HFFc6 (cell line): ENCODE results near the gene UPB1. TPM values are rescaled to one million over a fixed set of nuclear protein-coding genes. Genes with fewer than 3 reads are reported as not detected.

ENCODE experiments used
- DNase-seq: peaks from one replicate; pipeline ENCODE4 v3.0.0-alpha.2; 2018
- H3K27ac Mint-ChIP-seq: 2 replicates; pipeline ENCODE4 v1.8.0; 2020; ENCODE audit warnings: mild to moderate bottlenecking, mixed read lengths
- H3K27me3 Mint-ChIP-seq: 2 replicates; pipeline ENCODE4 v1.8.0; 2021; ENCODE audit warnings: mild to moderate bottlenecking, moderate library complexity, mixed read lengths; ENCODE audit not compliant: insufficient read depth
- H3K36me3 Mint-ChIP-seq: 2 replicates; pipeline ENCODE4 v1.8.0; 2021; ENCODE audit warnings: low read depth, mixed read lengths
- H3K4me1 Mint-ChIP-seq: 2 replicates; pipeline ENCODE4 v1.8.0; 2020; ENCODE audit warnings: low read depth, mixed read lengths
- H3K4me3 Mint-ChIP-seq: 2 replicates; pipeline ENCODE4 v1.8.0; 2020; ENCODE audit warnings: mild to moderate bottlenecking, moderate library complexity, mixed read lengths
- H3K9me3 Mint-ChIP-seq: 2 replicates; pipeline ENCODE4 v1.8.0; 2020; ENCODE audit warnings: mild to moderate bottlenecking, mixed read lengths
- total RNA-seq, 6 experiments: library from RNA; stranded (reverse); fragmentation: NEBNext Ultra II Directional; extraction: Animal tissue kit (Norgen Biotek cat#: 25700); gene quantifications; 2 replicates in 1 of 6; 3 replicates in 5 of 6; pipeline ENCODE4 v1.2.3, GENCODE V29; 2021
- TF ChIP-seq, protein P1 (sequence below): fragments of 200-600 bp; sonication (generic); IDR thresholded peaks from 2 replicates; pipeline ENCODE4 v1.5.0; 2021; ENCODE audit warnings: antibody characterized with exemption, mild to moderate bottlenecking

UPB1 gene
- total RNA-seq, 6 experiments from 2014 or later, result 0.07 to 0.14 (median 0.12) TPM; not detected in 2

DNA sequence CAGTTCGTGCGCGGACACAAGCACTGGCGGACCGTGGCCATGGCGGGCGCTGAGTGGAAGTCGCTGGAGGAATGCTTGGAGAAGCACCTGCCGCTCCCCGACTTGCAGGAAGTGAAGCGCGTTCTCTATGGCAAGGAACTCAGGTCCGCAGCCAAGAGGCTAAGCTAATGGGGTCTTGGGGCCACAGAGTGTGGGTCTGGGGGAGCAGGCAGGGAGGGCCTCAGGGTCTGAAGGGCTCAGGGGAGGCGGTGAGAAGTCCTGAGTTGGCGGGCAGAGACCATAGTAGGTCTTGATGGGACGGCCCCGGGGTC is 188 bp downstream of the UPB1 start:
- H3K36me3 Mint-ChIP-seq, result no peaks in the 10 kb centered on the region; the same call in 1 of the 2 replicates
- DNase-seq, result no peak
- no peak overlapping the region for H3K4me3 Mint-ChIP-seq
- no peak overlapping the region for H3K27ac Mint-ChIP-seq
- no peaks in the 10 kb centered on the region for H3K4me1 Mint-ChIP-seq
- peaks cover 7% of the 10 kb centered on the region for H3K27me3 Mint-ChIP-seq
- TF ChIP-seq, protein P1, sequence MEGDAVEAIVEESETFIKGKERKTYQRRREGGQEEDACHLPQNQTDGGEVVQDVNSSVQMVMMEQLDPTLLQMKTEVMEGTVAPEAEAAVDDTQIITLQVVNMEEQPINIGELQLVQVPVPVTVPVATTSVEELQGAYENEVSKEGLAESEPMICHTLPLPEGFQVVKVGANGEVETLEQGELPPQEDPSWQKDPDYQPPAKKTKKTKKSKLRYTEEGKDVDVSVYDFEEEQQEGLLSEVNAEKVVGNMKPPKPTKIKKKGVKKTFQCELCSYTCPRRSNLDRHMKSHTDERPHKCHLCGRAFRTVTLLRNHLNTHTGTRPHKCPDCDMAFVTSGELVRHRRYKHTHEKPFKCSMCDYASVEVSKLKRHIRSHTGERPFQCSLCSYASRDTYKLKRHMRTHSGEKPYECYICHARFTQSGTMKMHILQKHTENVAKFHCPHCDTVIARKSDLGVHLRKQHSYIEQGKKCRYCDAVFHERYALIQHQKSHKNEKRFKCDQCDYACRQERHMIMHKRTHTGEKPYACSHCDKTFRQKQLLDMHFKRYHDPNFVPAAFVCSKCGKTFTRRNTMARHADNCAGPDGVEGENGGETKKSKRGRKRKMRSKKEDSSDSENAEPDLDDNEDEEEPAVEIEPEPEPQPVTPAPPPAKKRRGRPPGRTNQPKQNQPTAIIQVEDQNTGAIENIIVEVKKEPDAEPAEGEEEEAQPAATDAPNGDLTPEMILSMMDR, result no peak
- no peaks in the 10 kb centered on the region for H3K9me3 Mint-ChIP-seq

DNA sequence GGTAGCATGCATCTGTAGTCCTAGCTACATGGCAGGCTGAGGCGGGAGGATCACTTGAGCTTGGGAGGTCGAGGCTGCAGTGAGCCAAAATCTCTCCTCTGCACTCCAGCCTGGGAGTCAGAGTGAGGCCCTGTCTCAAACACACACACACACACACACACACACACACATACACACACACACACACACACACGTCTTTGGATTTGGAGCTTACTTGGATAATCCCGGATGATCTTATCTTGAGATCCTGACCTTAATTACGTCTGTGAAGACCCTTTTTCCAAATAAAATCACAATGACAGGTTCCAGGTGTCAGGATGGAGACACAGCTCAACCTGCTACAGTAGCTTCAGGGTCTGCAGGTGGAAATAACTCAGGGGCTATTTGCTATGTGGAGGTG is 1.1 kb downstream of the UPB1 start:
- no peak for DNase-seq
- H3K4me3 Mint-ChIP-seq, result no peak overlapping the region
- TF ChIP-seq, protein P1, result no peak
- H3K27me3 Mint-ChIP-seq, result peaks cover 7% of the 10 kb centered on the region
- H3K4me1 Mint-ChIP-seq, result no peaks in the 10 kb centered on the region
- no peak overlapping the region for H3K27ac Mint-ChIP-seq
- H3K36me3 Mint-ChIP-seq, result no peaks in the 10 kb centered on the region; the same call in 1 of the 2 replicates
- H3K9me3 Mint-ChIP-seq, result no peaks in the 10 kb centered on the region

DNA sequence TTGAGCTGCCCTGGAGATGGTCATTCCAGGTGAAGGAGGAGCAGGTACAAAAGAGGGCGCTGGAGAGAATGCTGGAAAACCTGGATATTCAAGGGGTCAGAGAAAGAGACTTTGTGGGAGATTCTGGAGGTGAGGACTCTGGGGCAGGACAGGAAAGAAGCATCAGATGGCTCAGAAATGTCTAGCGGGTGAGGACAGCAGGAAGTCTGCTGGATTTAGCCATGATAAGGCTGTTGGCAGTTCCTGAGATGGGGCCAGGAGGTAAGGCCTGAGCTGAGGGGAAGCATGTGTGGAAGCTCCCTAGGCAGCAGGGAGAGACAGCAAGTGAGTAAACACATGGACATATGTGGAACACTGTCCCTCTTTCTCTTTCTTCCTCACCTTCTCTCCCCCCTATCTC is 1.5 kb downstream of the UPB1 start:
- no peaks in the 10 kb centered on the region for H3K4me1 Mint-ChIP-seq
- DNase-seq, result no peak
- peaks cover 6% of the 10 kb centered on the region for H3K27me3 Mint-ChIP-seq
- H3K9me3 Mint-ChIP-seq, result no peaks in the 10 kb centered on the region
- H3K4me3 Mint-ChIP-seq, result no peak overlapping the region
- H3K27ac Mint-ChIP-seq, result no peak overlapping the region
- TF ChIP-seq, protein P1, result no peak
- no peaks in the 10 kb centered on the region; the same call in 1 of the 2 replicates for H3K36me3 Mint-ChIP-seq

DNA sequence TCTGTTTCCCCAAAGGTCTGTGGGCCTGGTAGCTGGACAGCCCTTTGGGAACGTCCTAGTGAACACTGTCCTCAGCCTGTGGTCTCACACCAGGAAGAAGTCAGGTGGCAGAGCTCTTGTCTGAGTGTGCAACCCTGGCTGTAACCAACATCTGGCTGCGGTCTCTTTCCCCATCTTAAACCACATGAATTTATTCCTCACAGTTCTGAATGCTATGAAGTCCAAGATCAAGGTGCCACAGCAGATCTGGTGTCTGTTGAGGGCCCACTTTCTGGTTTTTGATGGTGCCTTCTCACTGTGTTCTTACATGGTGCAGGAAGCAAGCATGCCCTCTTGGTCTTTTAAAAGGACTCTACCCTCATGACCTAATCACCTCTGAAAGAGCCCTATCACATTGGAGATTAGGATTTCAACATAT is 2.7 kb downstream of the UPB1 start:
- H3K36me3 Mint-ChIP-seq, result no peaks in the 10 kb centered on the region
- TF ChIP-seq, protein P1, result no peak
- H3K9me3 Mint-ChIP-seq, result no peaks in the 10 kb centered on the region
- no peak overlapping the region for H3K27ac Mint-ChIP-seq
- H3K4me1 Mint-ChIP-seq, result peaks cover 7% of the 10 kb centered on the region
- H3K4me3 Mint-ChIP-seq, result no peak overlapping the region
- no peak for DNase-seq
- peaks cover 6% of the 10 kb centered on the region for H3K27me3 Mint-ChIP-seq

DNA sequence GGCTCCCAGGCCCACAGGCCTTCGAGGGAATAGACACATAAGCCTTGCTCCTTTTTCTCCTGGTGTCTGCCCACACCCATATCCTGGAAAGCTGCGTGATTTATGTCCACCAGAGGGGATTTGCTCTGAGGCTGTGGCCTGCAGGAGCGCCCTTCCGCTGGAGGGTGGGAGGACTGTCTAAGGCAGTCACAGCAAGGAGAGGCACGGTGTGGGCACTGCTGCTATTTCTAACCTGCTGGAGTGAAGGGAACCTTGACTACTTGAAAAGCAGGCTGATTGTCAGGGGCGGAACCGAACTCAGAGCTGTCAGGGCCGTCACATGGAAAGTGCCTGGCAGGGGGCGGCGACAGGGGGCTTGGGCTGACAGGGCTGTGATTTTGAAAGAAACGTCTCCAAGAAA is 3.7 kb downstream of the UPB1 start:
- peaks cover 17% of the 10 kb centered on the region for H3K4me1 Mint-ChIP-seq
- no peak overlapping the region for H3K27ac Mint-ChIP-seq
- TF ChIP-seq, protein P1, result no peak
- peaks cover 6% of the 10 kb centered on the region for H3K27me3 Mint-ChIP-seq
- no peak overlapping the region for H3K4me3 Mint-ChIP-seq
- no peak for DNase-seq
- H3K36me3 Mint-ChIP-seq, result no peaks in the 10 kb centered on the region
- no peaks in the 10 kb centered on the region for H3K9me3 Mint-ChIP-seq

DNA sequence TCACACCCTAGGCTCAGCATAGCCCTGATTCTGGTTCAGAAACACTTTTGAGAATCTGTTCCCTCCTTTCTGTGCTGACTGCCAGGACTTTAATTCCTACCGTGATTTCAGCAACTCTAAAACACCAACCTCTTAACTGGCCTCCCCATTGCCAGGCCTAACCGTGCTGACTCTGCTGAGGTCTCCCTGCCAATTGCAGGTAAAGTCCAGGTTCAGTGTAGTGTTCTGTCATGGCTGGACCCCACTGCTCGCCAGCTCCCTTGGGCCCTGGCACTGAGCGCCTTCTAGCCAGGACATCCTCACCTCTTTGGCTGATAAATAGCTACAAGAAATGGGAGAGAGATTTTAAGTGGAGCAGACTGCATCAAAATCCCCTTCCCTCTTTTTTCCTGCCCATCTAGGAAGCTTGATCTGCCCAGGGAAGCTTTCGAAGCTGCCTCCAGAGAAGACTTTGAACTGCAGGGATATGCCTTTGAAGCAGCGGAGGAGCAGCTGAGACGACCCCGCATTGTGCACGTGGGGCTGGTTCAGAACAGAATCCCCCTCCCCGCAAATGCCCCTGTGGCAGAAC is 4.7 kb downstream of the UPB1 start:
- Mint-ChIP-seq H3K27ac (no peak overlapping the region), H3K27me3 (peaks cover 6% of the 10 kb centered on the region)
- TF ChIP-seq, protein P1, result no peak

More for the DNA sequence above, 4.7 kb downstream of the UPB1 start:
- DNase-seq, result no peak
- H3K4me3 Mint-ChIP-seq, result no peak overlapping the region
- no peaks in the 10 kb centered on the region for H3K9me3 Mint-ChIP-seq
- peaks cover 18% of the 10 kb centered on the region for H3K4me1 Mint-ChIP-seq
- H3K36me3 Mint-ChIP-seq, result no peaks in the 10 kb centered on the region
